GM19324 (cell line): Measurements from ENCODE around the gene CEP72.
"Not testable (repeated sequence)": the region's sequence is repeated elsewhere in the genome, so short reads cannot be mapped to it uniquely, and the experiment has no call there.

Source experiments
- ATAC-seq: cut with Tn5 transposase; IDR thresholded peaks from one replicate; pipeline ENCODE4 v1.9.1; 2021; ENCODE audit warnings: mild to moderate bottlenecking, moderate library complexity; ENCODE audit not compliant: unreplicated experiment, low FRiP score

The CEP72 gene

DNA sequence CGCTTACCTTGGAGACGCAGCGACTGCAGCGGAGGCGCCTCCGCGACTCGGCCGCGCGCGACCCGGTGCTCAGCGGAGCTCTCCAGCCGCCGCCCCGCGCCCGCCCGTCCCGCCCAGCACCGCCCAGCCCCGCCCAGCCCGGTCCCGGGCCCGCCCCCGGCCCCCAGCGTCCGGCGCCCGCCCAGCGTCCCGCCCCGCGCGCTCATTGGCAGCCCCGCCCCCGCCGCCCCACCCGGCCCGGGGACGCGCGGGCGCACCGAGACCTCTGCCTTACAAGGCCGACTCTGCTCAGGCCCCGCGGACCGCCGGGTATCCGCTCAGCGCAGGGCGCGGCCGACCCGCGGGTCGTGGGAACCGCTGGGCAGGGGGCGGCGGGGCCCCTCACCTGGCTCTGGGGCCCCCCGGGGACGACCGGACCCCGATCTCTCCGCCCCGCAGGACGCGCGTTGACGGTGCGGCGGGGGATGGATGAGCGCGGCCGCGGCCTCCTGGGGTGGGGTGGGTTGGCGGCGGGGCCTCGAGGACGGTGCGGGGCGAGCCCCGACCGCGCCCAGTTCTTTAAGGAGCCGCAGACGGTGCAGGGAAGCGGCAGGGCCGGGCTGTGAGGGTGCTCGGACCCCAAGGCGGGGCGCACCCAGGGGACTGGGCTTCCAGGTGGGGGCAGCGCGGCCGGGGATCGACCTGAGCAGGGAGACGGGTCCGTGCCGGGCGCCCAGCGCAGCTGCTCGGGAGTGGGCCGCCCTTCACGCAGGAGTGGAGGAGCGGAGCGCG, 81.3 kb downstream of the CEP72 start, which contains the start of gene TPPP:
TPPP (minus strand) TSS at position 82 of the 771 bp plus-strand sequence. CDS start 15,292 bp downstream, outside the sequence.
- ATAC-seq: peak; percentile 72

DNA sequence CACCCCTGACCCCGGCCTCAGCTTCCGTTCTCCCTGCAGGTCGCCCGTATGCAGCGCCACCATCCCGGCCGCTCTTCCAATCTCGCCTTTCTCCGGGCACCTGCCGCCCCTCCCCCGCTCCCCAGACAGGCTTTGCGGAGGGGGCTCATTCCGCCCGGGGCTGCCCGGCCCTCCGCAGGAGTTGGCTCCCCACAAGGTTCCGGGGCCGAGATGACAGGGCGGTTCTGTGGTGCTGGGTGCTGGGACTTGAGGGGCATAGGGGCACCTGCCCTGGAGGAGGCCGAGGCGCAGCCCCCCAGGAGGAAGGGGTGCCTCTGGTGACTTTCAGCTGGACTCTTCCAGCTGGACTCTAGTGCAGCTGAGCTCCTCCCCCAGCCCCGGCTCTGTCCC, 81.9 kb downstream of the CEP72 start:
- not testable (repeated sequence) for ATAC-seq

DNA sequence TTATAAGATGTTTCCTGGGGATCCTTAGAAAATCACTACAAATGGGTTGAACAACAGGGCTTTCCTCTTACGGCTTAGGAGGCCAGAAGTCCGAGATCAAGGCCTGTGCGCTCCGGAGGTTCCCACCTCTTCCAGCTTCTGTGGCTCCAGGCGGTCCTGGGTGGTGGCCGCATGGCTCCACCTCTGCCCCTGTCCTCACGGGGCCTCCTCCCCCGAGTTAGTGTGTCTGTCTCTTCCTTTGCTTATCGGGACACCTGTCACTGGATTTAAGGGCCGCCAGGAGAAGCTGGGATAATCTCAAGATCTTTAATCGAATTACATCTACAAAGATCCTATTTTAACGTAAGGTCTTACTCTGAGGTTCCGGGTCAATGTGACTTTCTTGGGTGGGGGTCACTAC, 83.3 kb downstream of the CEP72 start:
- not testable (repeated sequence) for ATAC-seq

DNA sequence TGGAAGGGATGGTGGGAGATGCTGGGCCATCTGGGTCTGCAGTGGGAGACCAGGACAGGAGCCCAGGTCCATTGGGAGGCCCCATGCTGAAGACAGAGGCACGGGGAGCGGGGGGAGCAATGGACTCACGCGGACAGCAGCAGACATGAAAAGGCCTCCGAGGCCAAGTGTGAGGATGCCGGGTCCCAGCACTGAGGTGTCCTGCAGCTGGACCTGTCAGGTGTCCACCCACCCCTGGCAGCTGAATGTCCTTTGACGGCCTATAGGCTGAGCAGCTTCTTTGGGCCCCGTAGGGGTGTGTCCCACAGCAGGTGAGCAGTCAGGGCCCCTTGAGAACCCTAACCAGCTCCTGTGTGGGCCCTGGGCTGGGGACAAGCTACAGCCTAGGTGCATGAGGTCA, 84.1 kb downstream of the CEP72 start:
- ATAC-seq: not testable (repeated sequence)

DNA sequence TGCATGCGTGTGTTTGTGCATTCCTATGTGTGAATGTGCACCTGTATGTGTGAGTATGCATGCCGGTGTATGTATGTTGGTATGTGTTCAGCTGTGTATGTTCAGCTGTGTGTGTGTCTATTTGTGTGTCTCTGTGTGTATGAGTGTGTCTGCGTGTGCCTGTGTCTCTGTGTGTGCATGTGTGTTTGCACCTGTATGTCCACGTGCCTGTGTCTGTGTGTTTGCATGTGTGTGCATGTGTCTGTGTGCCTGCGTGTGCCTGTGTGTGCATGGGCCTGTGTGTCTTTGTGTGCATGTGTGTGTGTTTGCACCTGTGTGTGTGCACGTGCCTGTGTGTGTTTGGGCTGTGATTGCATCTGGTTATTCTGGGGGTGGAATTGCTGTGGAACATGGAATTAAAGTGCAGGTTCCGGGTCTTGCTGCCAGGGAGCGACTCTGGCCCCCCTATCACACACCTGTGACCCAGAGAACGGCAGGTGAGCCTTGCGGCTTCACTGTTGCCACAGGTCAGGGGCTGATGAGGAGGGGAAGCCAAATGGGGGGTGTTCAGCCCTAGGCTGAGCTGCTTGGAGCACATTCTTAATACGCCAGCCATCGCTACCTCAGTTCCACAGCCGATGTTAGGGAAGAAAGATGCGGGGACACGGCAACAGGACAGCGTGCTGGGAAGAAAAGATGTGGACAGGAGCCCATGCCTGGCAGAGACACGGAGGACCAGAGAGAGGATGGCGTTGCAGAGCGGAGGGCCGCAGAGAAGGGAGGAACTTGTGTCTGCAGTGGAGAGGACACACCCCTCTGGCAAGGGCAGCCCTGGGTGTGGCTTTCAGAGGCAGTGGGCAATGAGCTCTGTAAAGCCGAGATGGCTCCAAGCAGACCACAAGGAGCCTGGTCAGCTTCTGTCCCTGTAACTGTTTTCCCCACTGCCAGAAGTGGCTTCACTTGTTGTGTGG, 84.9 kb downstream of the CEP72 start:
- not testable (repeated sequence) for ATAC-seq
